ENCODE measurements around the gene CLEC18A.
"Not testable (repeated sequence)": the region's sequence is repeated elsewhere in the genome, so short reads cannot be mapped to it uniquely, and the experiment has no call there.

Gene CLEC18A

GRCh38 chr16:69952572-69953355 lies 1.6 kb downstream of the CLEC18A start:
- H3K36me3 ChIP-seq (ENCODE audit: control insufficient read depth in 4 of 4, insufficient read depth in 4 of 4, low read length in 3 of 4); H3K4me1 ChIP-seq (ENCODE audit: control extremely low read depth in 1 of 4, control insufficient read depth in 4 of 4, insufficient read depth in 4 of 4, low read length in 3 of 4); H3K27ac ChIP-seq (ENCODE audit: insufficient read depth in 1 of 2, low read depth in 1 of 2, low read length in 2 of 2, poor library complexity in 1 of 2, severe bottlenecking in 2 of 2); POLR2A ChIA-PET; H3K27me3 ChIP-seq (replicated peaks in 2 of 5; ENCODE audit: control insufficient read depth in 4 of 5, insufficient read depth in 5 of 5, low read length in 4 of 5); H3K4me3 ChIP-seq (ENCODE audit: control insufficient read depth in 1 of 7, extremely low read depth in 1 of 7, insufficient read depth in 4 of 7, low read depth in 2 of 7, low read length in 6 of 7); H3K9me3 ChIP-seq (ENCODE audit: control extremely low read depth in 1 of 5, control insufficient read depth in 4 of 5, insufficient read depth in 2 of 5, low read depth in 1 of 5, low read length in 4 of 5); DNase-seq; CTCF ChIA-PET: not testable (repeated sequence)
- no CpG with 5 or more reads among the region's 24 CpGs for WGBS (ENCODE audit: insufficient coverage)

- H3K4me1 ChIP-seq (ENCODE audit: control extremely low read depth in 1 of 4, control insufficient read depth in 4 of 4, insufficient read depth in 4 of 4, low read length in 3 of 4); H3K9me3 ChIP-seq (ENCODE audit: control extremely low read depth in 1 of 5, control insufficient read depth in 4 of 5, insufficient read depth in 2 of 5, low read depth in 1 of 5, low read length in 4 of 5); H3K36me3 ChIP-seq (ENCODE audit: control insufficient read depth in 4 of 4, insufficient read depth in 4 of 4, low read length in 3 of 4); DNase-seq; H3K27ac ChIP-seq (ENCODE audit: insufficient read depth in 1 of 2, low read depth in 1 of 2, low read length in 2 of 2, poor library complexity in 1 of 2, severe bottlenecking in 2 of 2); POLR2A ChIA-PET; CTCF ChIA-PET; H3K4me3 ChIP-seq (ENCODE audit: control insufficient read depth in 1 of 7, extremely low read depth in 1 of 7, insufficient read depth in 4 of 7, low read depth in 2 of 7, low read length in 6 of 7); H3K27me3 ChIP-seq (replicated peaks in 2 of 5; ENCODE audit: control insufficient read depth in 4 of 5, insufficient read depth in 5 of 5, low read length in 4 of 5): not testable (repeated sequence)
- no CpG with 5 or more reads among the region's 13 CpGs for WGBS (ENCODE audit: insufficient coverage)
Observed at GRCh38 chr16:69954241-69954640, 3.1 kb downstream of the CLEC18A start.

DNA sequence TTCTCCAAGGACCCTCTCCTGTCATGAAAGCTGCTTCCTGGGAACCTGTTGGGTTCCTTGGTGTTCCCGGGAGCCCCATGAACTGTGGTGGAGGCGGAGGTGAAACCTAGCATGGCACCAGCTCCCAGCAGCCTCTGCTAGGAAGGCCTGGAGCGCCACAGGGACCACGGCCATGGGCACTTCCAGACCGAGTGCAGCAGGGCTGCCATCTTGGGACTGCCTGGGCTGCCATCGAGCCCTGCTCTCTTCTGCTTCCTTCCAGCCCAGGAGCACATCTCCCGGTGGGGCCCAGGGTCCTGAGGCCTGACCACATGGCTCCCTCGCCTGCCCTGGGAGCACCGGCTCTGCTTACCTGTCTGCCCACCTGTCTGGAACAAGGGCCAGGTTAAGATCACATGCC lies 12.2 kb downstream of the CLEC18A start:
- H3K9me3 ChIP-seq (ENCODE audit: control extremely low read depth in 1 of 5, control insufficient read depth in 4 of 5, insufficient read depth in 2 of 5, low read depth in 1 of 5, low read length in 4 of 5); H3K4me3 ChIP-seq (ENCODE audit: control insufficient read depth in 1 of 7, extremely low read depth in 1 of 7, insufficient read depth in 4 of 7, low read depth in 2 of 7, low read length in 6 of 7); H3K27ac ChIP-seq (ENCODE audit: insufficient read depth in 1 of 2, low read depth in 1 of 2, low read length in 2 of 2, poor library complexity in 1 of 2, severe bottlenecking in 2 of 2); H3K27me3 ChIP-seq (replicated peaks in 2 of 5; ENCODE audit: control insufficient read depth in 4 of 5, insufficient read depth in 5 of 5, low read length in 4 of 5); H3K36me3 ChIP-seq (ENCODE audit: control insufficient read depth in 4 of 4, insufficient read depth in 4 of 4, low read length in 3 of 4); POLR2A ChIA-PET; DNase-seq; CTCF ChIA-PET; H3K4me1 ChIP-seq (ENCODE audit: control extremely low read depth in 1 of 4, control insufficient read depth in 4 of 4, insufficient read depth in 4 of 4, low read length in 3 of 4): not testable (repeated sequence)
- WGBS (ENCODE audit: insufficient coverage): no CpG with 5 or more reads among the region's 9 CpGs

GRCh38 chr16:69964960-69965660 lies 14.0 kb downstream of the CLEC18A start:
- H3K36me3 ChIP-seq (ENCODE audit: control insufficient read depth in 4 of 4, insufficient read depth in 4 of 4, low read length in 3 of 4); H3K27ac ChIP-seq (ENCODE audit: insufficient read depth in 1 of 2, low read depth in 1 of 2, low read length in 2 of 2, poor library complexity in 1 of 2, severe bottlenecking in 2 of 2); H3K4me1 ChIP-seq (ENCODE audit: control extremely low read depth in 1 of 4, control insufficient read depth in 4 of 4, insufficient read depth in 4 of 4, low read length in 3 of 4); H3K9me3 ChIP-seq (ENCODE audit: control extremely low read depth in 1 of 5, control insufficient read depth in 4 of 5, insufficient read depth in 2 of 5, low read depth in 1 of 5, low read length in 4 of 5); CTCF ChIA-PET; POLR2A ChIA-PET; H3K27me3 ChIP-seq (replicated peaks in 2 of 5; ENCODE audit: control insufficient read depth in 4 of 5, insufficient read depth in 5 of 5, low read length in 4 of 5): not testable (repeated sequence)
- peak overlapping the region in 6 of 7 experiments; percentile 32 to 67 (median 50) for H3K4me3 ChIP-seq (ENCODE audit: control insufficient read depth in 1 of 7, extremely low read depth in 1 of 7, insufficient read depth in 4 of 7, low read depth in 2 of 7, low read length in 6 of 7)
- peak; percentile 4 to 36 (median 10) for DNase-seq
- no CpG with 5 or more reads among the region's 68 CpGs for WGBS (ENCODE audit: insufficient coverage)

DNA sequence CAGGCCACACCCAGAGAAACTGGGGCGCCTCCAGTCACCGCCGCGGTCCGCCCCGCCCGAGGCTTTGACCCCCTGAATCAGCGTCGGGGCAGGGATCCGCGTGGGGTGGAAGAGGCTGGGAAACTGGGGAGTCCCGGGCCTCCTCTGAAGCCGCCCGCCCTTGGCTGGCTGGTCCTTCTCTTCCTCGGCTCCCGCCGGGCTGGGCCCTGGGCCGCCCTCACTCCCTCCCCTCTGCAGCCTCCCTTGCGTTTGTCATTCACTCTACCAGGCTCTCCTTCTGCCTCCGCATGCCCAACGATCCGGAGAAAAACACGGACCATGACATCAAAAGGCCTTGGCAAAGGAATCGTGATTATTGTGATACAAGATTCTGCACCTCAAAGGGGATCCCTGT lies 14.5 kb downstream of the CLEC18A start:
- WGBS (ENCODE audit: insufficient coverage): no CpG with 5 or more reads among the region's 24 CpGs
- H3K9me3 ChIP-seq (ENCODE audit: control extremely low read depth in 1 of 5, control insufficient read depth in 4 of 5, insufficient read depth in 2 of 5, low read depth in 1 of 5, low read length in 4 of 5); H3K27ac ChIP-seq (ENCODE audit: insufficient read depth in 1 of 2, low read depth in 1 of 2, low read length in 2 of 2, poor library complexity in 1 of 2, severe bottlenecking in 2 of 2); POLR2A ChIA-PET; H3K4me1 ChIP-seq (ENCODE audit: control extremely low read depth in 1 of 4, control insufficient read depth in 4 of 4, insufficient read depth in 4 of 4, low read length in 3 of 4); H3K27me3 ChIP-seq (replicated peaks in 2 of 5; ENCODE audit: control insufficient read depth in 4 of 5, insufficient read depth in 5 of 5, low read length in 4 of 5); DNase-seq; H3K36me3 ChIP-seq (ENCODE audit: control insufficient read depth in 4 of 4, insufficient read depth in 4 of 4, low read length in 3 of 4); CTCF ChIA-PET: not testable (repeated sequence)
- H3K4me3 ChIP-seq (ENCODE audit: control insufficient read depth in 1 of 7, extremely low read depth in 1 of 7, insufficient read depth in 4 of 7, low read depth in 2 of 7, low read length in 6 of 7): peak overlapping the region in 2 of 7 experiments; percentile 66 to 67

GRCh38 chr16:69967688-69968087 lies 16.6 kb downstream of the CLEC18A start:
- H3K27ac ChIP-seq (ENCODE audit: insufficient read depth in 1 of 2, low read depth in 1 of 2, low read length in 2 of 2, poor library complexity in 1 of 2, severe bottlenecking in 2 of 2); H3K27me3 ChIP-seq (replicated peaks in 2 of 5; ENCODE audit: control insufficient read depth in 4 of 5, insufficient read depth in 5 of 5, low read length in 4 of 5); CTCF ChIA-PET; H3K4me3 ChIP-seq (ENCODE audit: control insufficient read depth in 1 of 7, extremely low read depth in 1 of 7, insufficient read depth in 4 of 7, low read depth in 2 of 7, low read length in 6 of 7); DNase-seq; POLR2A ChIA-PET; H3K9me3 ChIP-seq (ENCODE audit: control extremely low read depth in 1 of 5, control insufficient read depth in 4 of 5, insufficient read depth in 2 of 5, low read depth in 1 of 5, low read length in 4 of 5); H3K4me1 ChIP-seq (ENCODE audit: control extremely low read depth in 1 of 4, control insufficient read depth in 4 of 4, insufficient read depth in 4 of 4, low read length in 3 of 4); H3K36me3 ChIP-seq (ENCODE audit: control insufficient read depth in 4 of 4, insufficient read depth in 4 of 4, low read length in 3 of 4): not testable (repeated sequence)
- no CpG with 5 or more reads among the region's 5 CpGs for WGBS (ENCODE audit: insufficient coverage)

DNA sequence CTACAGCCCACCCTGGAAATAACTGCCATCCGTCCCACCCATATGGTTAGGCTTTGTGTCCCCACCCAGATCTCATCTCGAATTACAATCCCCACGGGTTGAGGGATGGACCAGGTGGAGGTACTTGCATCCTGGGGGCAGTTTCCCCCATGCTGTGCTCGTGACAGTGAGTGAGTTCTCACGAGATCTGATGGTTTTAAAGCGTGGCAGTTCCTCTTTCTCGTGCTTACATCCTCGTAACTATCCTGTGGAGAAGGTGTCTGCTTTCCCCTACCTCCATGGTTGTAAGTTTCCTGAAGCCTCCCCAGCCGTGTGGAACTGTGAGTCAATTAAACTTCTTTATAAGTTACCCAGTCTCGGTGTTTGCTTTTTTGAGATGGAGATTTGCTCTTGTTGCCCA lies 17.0 kb downstream of the CLEC18A start:
- H3K4me1 ChIP-seq (ENCODE audit: control extremely low read depth in 1 of 4, control insufficient read depth in 4 of 4, insufficient read depth in 4 of 4, low read length in 3 of 4); DNase-seq; H3K27ac ChIP-seq (ENCODE audit: insufficient read depth in 1 of 2, low read depth in 1 of 2, low read length in 2 of 2, poor library complexity in 1 of 2, severe bottlenecking in 2 of 2); CTCF ChIA-PET; H3K36me3 ChIP-seq (ENCODE audit: control insufficient read depth in 4 of 4, insufficient read depth in 4 of 4, low read length in 3 of 4); H3K9me3 ChIP-seq (ENCODE audit: control extremely low read depth in 1 of 5, control insufficient read depth in 4 of 5, insufficient read depth in 2 of 5, low read depth in 1 of 5, low read length in 4 of 5); H3K4me3 ChIP-seq (ENCODE audit: control insufficient read depth in 1 of 7, extremely low read depth in 1 of 7, insufficient read depth in 4 of 7, low read depth in 2 of 7, low read length in 6 of 7); POLR2A ChIA-PET; H3K27me3 ChIP-seq (replicated peaks in 2 of 5; ENCODE audit: control insufficient read depth in 4 of 5, insufficient read depth in 5 of 5, low read length in 4 of 5): not testable (repeated sequence)
- WGBS (ENCODE audit: insufficient coverage): no CpG with 5 or more reads among the region's 10 CpGs
